Trophoblast cell (in vitro differentiated cells and primary cell): ENCODE results near the gene KCNH1.

Experiments used
- DNase-seq, 2 donors: peaks; one replicate each; pipeline ENCODE4 v3.0.0-alpha.2; 2016
- H2AFZ ChIP-seq: 2 replicates; pipeline ENCODE4 v1.6.1; 2013; ENCODE audit warnings: low read length, moderate library complexity, mild to moderate bottlenecking; ENCODE audit not compliant: insufficient read depth, poor library complexity
- H2AK5ac ChIP-seq: 2 replicates; pipeline ENCODE4 v1.6.1; 2013; ENCODE audit warnings: mild to moderate bottlenecking, low read length
- H2BK120ac ChIP-seq: 2 replicates; pipeline ENCODE4 v1.6.1; 2013; ENCODE audit warnings: low read length, mild to moderate bottlenecking, moderate library complexity; ENCODE audit not compliant: insufficient read depth, poor library complexity
- H2BK12ac ChIP-seq: 2 replicates; pipeline ENCODE4 v1.6.1; 2013; ENCODE audit warnings: mild to moderate bottlenecking, low read length, moderate library complexity
- H2BK5ac ChIP-seq: 2 replicates; pipeline ENCODE4 v1.6.1; 2013; ENCODE audit warnings: low read length, low read depth, moderate library complexity, mild to moderate bottlenecking; ENCODE audit not compliant: poor library complexity
- H3K14ac ChIP-seq: 2 replicates; pipeline ENCODE4 v1.6.1; 2013; ENCODE audit warnings: mild to moderate bottlenecking, low read length
- H3K18ac ChIP-seq: 2 replicates; pipeline ENCODE4 v1.6.1; 2013; ENCODE audit warnings: mild to moderate bottlenecking, low read length
- H3K23ac ChIP-seq: 2 replicates; pipeline ENCODE4 v1.6.1; 2013; ENCODE audit warnings: low read length
- H3K27ac ChIP-seq: 2 replicates; pipeline ENCODE4 v1.5.1; 2013; ENCODE audit warnings: low read depth, mild to moderate bottlenecking, inconsistent platforms, low read length, moderate library complexity
- H3K27me3 ChIP-seq: 2 replicates; pipeline ENCODE4 v1.6.1; 2013; ENCODE audit warnings: inconsistent platforms, mild to moderate bottlenecking, low read length, moderate library complexity; ENCODE audit not compliant: insufficient read depth
- H3K36me3 ChIP-seq, 2 experiments: 1 replicate in 1 of 2; 2 replicates in 1 of 2; pipeline ENCODE4 v1.6.1; 2013; ENCODE audit warnings: low read length in 2 of 2, mild to moderate bottlenecking in 2 of 2, moderate library complexity in 1 of 2; ENCODE audit not compliant: insufficient read depth in 2 of 2, control insufficient read depth in 1 of 2
- H3K4ac ChIP-seq: 2 replicates; pipeline ENCODE4 v1.6.1; 2013; ENCODE audit warnings: low read depth, mild to moderate bottlenecking, low read length, moderate library complexity
- H3K4me1 ChIP-seq, 2 experiments: 1 replicate in 1 of 2; 2 replicates in 1 of 2; pipeline ENCODE4 v1.6.1; 2013; ENCODE audit warnings: low read length in 2 of 2, mild to moderate bottlenecking in 2 of 2, moderate library complexity in 1 of 2; ENCODE audit not compliant: insufficient read depth in 2 of 2, control insufficient read depth in 1 of 2
- H3K4me2 ChIP-seq: 2 replicates; pipeline ENCODE4 v1.6.1; 2013; ENCODE audit warnings: inconsistent platforms, mild to moderate bottlenecking, low read length, moderate library complexity
- H3K4me3 ChIP-seq: 2 replicates; pipeline ENCODE4 v1.5.1; 2013; ENCODE audit warnings: mild to moderate bottlenecking, low read depth, low read length, inconsistent platforms
- H3K79me1 ChIP-seq: one replicate; pipeline ENCODE4 v1.6.1; 2013; ENCODE audit warnings: low read length
- H3K79me2 ChIP-seq: 2 replicates; pipeline ENCODE4 v1.6.1; 2013; ENCODE audit warnings: low read length, mild to moderate bottlenecking; ENCODE audit not compliant: control insufficient read depth, insufficient read depth, poor library complexity
- H3K9ac ChIP-seq: 2 replicates; pipeline ENCODE4 v1.6.1; 2013; ENCODE audit warnings: mild to moderate bottlenecking, low read length
- H3K9me3 ChIP-seq: 2 replicates; pipeline ENCODE4 v1.6.1; 2013; ENCODE audit warnings: low read depth, mild to moderate bottlenecking, control low read depth, inconsistent platforms, low read length; ENCODE audit not compliant: insufficient read depth
- H4K12ac ChIP-seq: 2 replicates; pipeline ENCODE4 v1.6.1; 2013; ENCODE audit warnings: low read depth, mild to moderate bottlenecking, low read length, moderate library complexity
- H4K8ac ChIP-seq: 2 replicates; pipeline ENCODE4 v1.6.1; 2013; ENCODE audit warnings: low read depth, mild to moderate bottlenecking, low read length, moderate library complexity
- H4K91ac ChIP-seq: one replicate; pipeline ENCODE4 v1.6.1; 2013; ENCODE audit warnings: low read depth, mild to moderate bottlenecking, low read length, moderate library complexity
- WGBS: extraction: QIAGEN DNeasy Blood & Tissue Kit; methylation state at CpG from one replicate; pipeline ENCODE4 v1.1.7; 2013; ENCODE audit warnings: missing lambda C conversion rate; ENCODE audit not compliant: insufficient read length, insufficient coverage; ENCODE audit errors: extremely low coverage; 5-methylcytosine and 5-hydroxymethylcytosine counted together

KCNH1 gene

GRCh38 chr1:210678306-210678705 is 455.6 kb downstream of the KCNH1 start:
- peaks cover 4% of the 10 kb centered on the region for H3K9me3 ChIP-seq
- no peak overlapping the region for H3K4me2 ChIP-seq
- H4K8ac ChIP-seq: no peak overlapping the region
- no peak overlapping the region for H3K14ac ChIP-seq
- no peaks in the 10 kb centered on the region for H3K27me3 ChIP-seq
- no CpG with 5 or more reads among the region's 3 CpGs for WGBS
- no peaks in the 10 kb centered on the region for H3K79me2 ChIP-seq
- no peak for DNase-seq
- H3K23ac ChIP-seq: no peak overlapping the region
- H3K36me3 ChIP-seq: no peaks in the 10 kb centered on the region
- H3K79me1 ChIP-seq: no peaks in the 10 kb centered on the region
- no peak overlapping the region for H3K9ac ChIP-seq
- H3K18ac ChIP-seq: no peak overlapping the region
- H2BK12ac ChIP-seq: no peak overlapping the region
- H2AFZ ChIP-seq: no peak overlapping the region
- no peak overlapping the region for H2BK120ac ChIP-seq
- H3K4ac ChIP-seq: no peak overlapping the region
- H2BK5ac ChIP-seq: no peak overlapping the region
- no peak overlapping the region for H3K4me3 ChIP-seq
- H3K4me1 ChIP-seq: no peaks in the 10 kb centered on the region
- no peak overlapping the region for H3K27ac ChIP-seq
- no peak overlapping the region for H4K91ac ChIP-seq
- no peak overlapping the region for H2AK5ac ChIP-seq
- no peak overlapping the region for H4K12ac ChIP-seq

GRCh38 chr1:210677533-210677932 is 456.4 kb downstream of the KCNH1 start:
- Histone ChIP-seq H4K8ac (no peak overlapping the region), H3K9me3 (peaks cover 4% of the 10 kb centered on the region), H3K23ac (no peak overlapping the region), H3K79me2 (no peaks in the 10 kb centered on the region), H3K36me3 (no peaks in the 10 kb centered on the region), H2BK5ac (no peak overlapping the region), H4K12ac (no peak overlapping the region), H2BK120ac (no peak overlapping the region), H3K9ac (no peak overlapping the region), H2AK5ac (no peak overlapping the region), H2AFZ (no peak overlapping the region), H3K14ac (no peak overlapping the region), H3K27ac (no peak overlapping the region), H3K18ac (no peak overlapping the region), H3K27me3 (no peaks in the 10 kb centered on the region), H3K4ac (no peak overlapping the region), H3K4me3 (no peak overlapping the region), H4K91ac (no peak overlapping the region), H3K4me2 (no peak overlapping the region), H2BK12ac (no peak overlapping the region), H3K4me1 (no peaks in the 10 kb centered on the region), H3K79me1 (no peaks in the 10 kb centered on the region)
- no peak for DNase-seq
- no CpG with 5 or more reads among the region's 4 CpGs for WGBS

GRCh38 chr1:210676539-210676938 is 457.4 kb downstream of the KCNH1 start:
- no peak overlapping the region for H2BK120ac ChIP-seq
- H3K4me1 ChIP-seq: no peaks in the 10 kb centered on the region
- H3K4ac ChIP-seq: no peak overlapping the region
- DNase-seq: no peak
- no peaks in the 10 kb centered on the region for H3K79me2 ChIP-seq
- H4K8ac ChIP-seq: no peak overlapping the region
- no peak overlapping the region for H2AFZ ChIP-seq
- H3K9ac ChIP-seq: no peak overlapping the region
- no CpG with 5 or more reads among the region's 3 CpGs for WGBS
- H3K4me2 ChIP-seq: no peak overlapping the region
- no peak overlapping the region for H3K14ac ChIP-seq
- no peak overlapping the region for H3K18ac ChIP-seq
- H3K27me3 ChIP-seq: no peaks in the 10 kb centered on the region
- H4K91ac ChIP-seq: no peak overlapping the region
- H2AK5ac ChIP-seq: no peak overlapping the region
- no peak overlapping the region for H2BK5ac ChIP-seq
- no peak overlapping the region for H4K12ac ChIP-seq
- H3K23ac ChIP-seq: no peak overlapping the region
- no peak overlapping the region for H3K4me3 ChIP-seq
- H3K27ac ChIP-seq: no peak overlapping the region
- no peaks in the 10 kb centered on the region for H3K36me3 ChIP-seq
- H3K9me3 ChIP-seq: peaks cover 2% of the 10 kb centered on the region
- H3K79me1 ChIP-seq: no peaks in the 10 kb centered on the region
- H2BK12ac ChIP-seq: no peak overlapping the region

GRCh38 chr1:210674151-210674550 is 459.8 kb downstream of the KCNH1 start:
- Histone ChIP-seq H3K9ac (no peak overlapping the region), H3K9me3 (peaks cover 2% of the 10 kb centered on the region), H3K36me3 (no peaks in the 10 kb centered on the region), H3K79me1 (no peaks in the 10 kb centered on the region), H3K4ac (no peak overlapping the region), H3K27ac (no peak overlapping the region), H3K4me3 (no peak overlapping the region), H3K4me2 (no peak overlapping the region), H3K27me3 (no peaks in the 10 kb centered on the region), H3K23ac (no peak overlapping the region), H2BK120ac (no peak overlapping the region), H3K79me2 (no peaks in the 10 kb centered on the region), H2BK12ac (no peak overlapping the region), H3K4me1 (no peaks in the 10 kb centered on the region), H3K18ac (no peak overlapping the region), H2AFZ (no peak overlapping the region), H4K8ac (no peak overlapping the region), H4K91ac (no peak overlapping the region), H2AK5ac (no peak overlapping the region), H2BK5ac (no peak overlapping the region), H4K12ac (no peak overlapping the region), H3K14ac (no peak overlapping the region)
- WGBS: no CpG with 5 or more reads among the region's 3 CpGs
- no peak for DNase-seq
